HEK293 (cell line): ENCODE measurements around the gene C17orf107.

Source experiments
- GLIS2 ChIP-seq: fragments of 450-650 bp; formaldehyde crosslinking; IDR thresholded peaks from 2 replicates; pipeline ENCODE4 v1.5.1; 2016; ENCODE audit warnings: missing biosample characterization, missing genetic modification characterization
- HIC1 ChIP-seq: fragments of 450-650 bp; formaldehyde crosslinking; IDR thresholded peaks from 2 replicates; pipeline ENCODE4 v1.5.1; 2016; ENCODE audit warnings: missing biosample characterization, missing genetic modification characterization
- PATZ1 ChIP-seq: fragments of 450-650 bp; formaldehyde crosslinking; IDR thresholded peaks from 2 replicates; pipeline ENCODE4 v1.5.1; 2016; ENCODE audit warnings: missing biosample characterization, missing genetic modification characterization
- PRDM2 ChIP-seq: fragments of 450-650 bp; formaldehyde crosslinking; IDR thresholded peaks from 2 replicates; pipeline ENCODE4 v1.5.1; 2016; ENCODE audit warnings: missing biosample characterization, missing genetic modification characterization, borderline replicate concordance
- PRDM4 ChIP-seq: fragments of 450-650 bp; formaldehyde crosslinking; IDR thresholded peaks from 2 replicates; pipeline ENCODE4 v1.5.1; 2017; ENCODE audit warnings: missing biosample characterization, missing genetic modification characterization
- ZEB2 ChIP-seq: fragments of 450-650 bp; formaldehyde crosslinking; IDR thresholded peaks from 2 replicates; pipeline ENCODE4 v1.5.1; 2016; ENCODE audit warnings: missing biosample characterization, missing genetic modification characterization
- ZNF148 ChIP-seq: fragments of 450-650 bp; formaldehyde crosslinking; IDR thresholded peaks from 2 replicates; pipeline ENCODE4 v1.5.0; 2017; ENCODE audit warnings: missing biosample characterization, missing genetic modification characterization, borderline replicate concordance
- ZNF174 ChIP-seq: fragments of 450-650 bp; formaldehyde crosslinking; IDR thresholded peaks from 2 replicates; pipeline ENCODE4 v1.5.0; 2017; ENCODE audit warnings: missing biosample characterization, mild to moderate bottlenecking, missing genetic modification characterization
- ZNF18 ChIP-seq: fragments of 450-650 bp; formaldehyde crosslinking; IDR thresholded peaks from 2 replicates; pipeline ENCODE4 v1.5.1; 2016; ENCODE audit warnings: missing biosample characterization, missing genetic modification characterization
- ZNF184 ChIP-seq: fragments of 450-650 bp; IDR thresholded peaks from 2 replicates; pipeline ENCODE4 v1.5.1; 2018; ENCODE audit warnings: missing biosample characterization, mild to moderate bottlenecking, missing genetic modification characterization
- ZNF214 ChIP-seq: fragments of 450-650 bp; formaldehyde crosslinking; IDR thresholded peaks from 2 replicates; pipeline ENCODE4 v1.5.1; 2017; ENCODE audit warnings: missing biosample characterization, mild to moderate bottlenecking, missing genetic modification characterization, borderline replicate concordance
- ZNF37A ChIP-seq: fragments of 450-650 bp; IDR thresholded peaks from 2 replicates; pipeline ENCODE4 v1.5.1; 2018; ENCODE audit warnings: missing biosample characterization, missing genetic modification characterization
- ZNF449 ChIP-seq: fragments of 450-650 bp; formaldehyde crosslinking; IDR thresholded peaks from 2 replicates; pipeline ENCODE4 v1.5.1; 2017; ENCODE audit warnings: missing biosample characterization, mild to moderate bottlenecking, missing genetic modification characterization, moderate library complexity
- ZNF560 ChIP-seq: fragments of 450-650 bp; formaldehyde crosslinking; IDR thresholded peaks from 2 replicates; pipeline ENCODE4 v1.5.1; 2017; ENCODE audit warnings: missing biosample characterization, missing genetic modification characterization, borderline replicate concordance
- ZNF629 ChIP-seq: fragments of 450-650 bp; formaldehyde crosslinking; IDR thresholded peaks from 2 replicates; pipeline ENCODE4 v1.5.1; 2017; ENCODE audit warnings: missing biosample characterization, missing genetic modification characterization
- ZNF654 ChIP-seq: fragments of 450-650 bp; formaldehyde crosslinking; IDR thresholded peaks from 2 replicates; pipeline ENCODE4 v1.5.1; 2016; ENCODE audit warnings: low read depth, missing biosample characterization, missing genetic modification characterization
- ZNF707 ChIP-seq: fragments of 450-650 bp; formaldehyde crosslinking; IDR thresholded peaks from 2 replicates; pipeline ENCODE4 v1.5.1; 2016; ENCODE audit warnings: missing biosample characterization, missing genetic modification characterization
- ZSCAN16 ChIP-seq: fragments of 450-650 bp; formaldehyde crosslinking; IDR thresholded peaks from 2 replicates; pipeline ENCODE4 v1.5.1; 2016; ENCODE audit warnings: missing biosample characterization, missing genetic modification characterization

Gene C17orf107

GRCh38 chr17:4939796-4940554 lies 40.6 kb downstream of the C17orf107 start, which contains the start of the genes RNF167 and SLC25A11 (continued):
- TF ChIP-seq ZNF148 (no peak), GLIS2 (no peak), ZNF37A (tag by site-specific recombination) (no peak), PRDM4 (tag by site-specific recombination) (no peak), PATZ1 (no peak), ZNF214 (tag by site-specific recombination) (no peak), ZNF449 (tag by site-specific recombination) (0 out of 2 replicates have a peak, but pooled peaks have one; percentile 13), ZNF654 (tag by site-specific recombination) (no peak), ZNF18 (tag by site-specific recombination) (no peak), ZNF629 (tag by site-specific recombination) (peak; percentile 67), HIC1 (no peak), ZNF560 (tag by site-specific recombination) (no peak), ZEB2 (tag by site-specific recombination) (peak; percentile 76; the same call in 1 of the 2 replicates), PRDM2 (tag by site-specific recombination) (no peak), ZSCAN16 (tag by site-specific recombination) (no peak), ZNF184 (no peak), ZNF174 (tag by site-specific recombination) (no peak), ZNF707 (tag by site-specific recombination) (no peak)
